Panc1 (cell line): ENCODE data around the gene MAP7.
A peak's percentile ranks its signal among the peaks of the same experiment; 100 is the strongest.

Experiments
- POLR2AphosphoS5 ChIP-seq: IDR thresholded peaks from 2 replicates; pipeline ENCODE4 v1.6.1; 2012; ENCODE audit warnings: mild to moderate bottlenecking, low read depth, low read length, moderate library complexity
- TF ChIP-seq, protein P1 (sequence below): fragments of 450-650 bp; IDR thresholded peaks from 2 replicates; pipeline ENCODE4 v1.5.1; 2017; ENCODE audit warnings: mild to moderate bottlenecking

DNA sequence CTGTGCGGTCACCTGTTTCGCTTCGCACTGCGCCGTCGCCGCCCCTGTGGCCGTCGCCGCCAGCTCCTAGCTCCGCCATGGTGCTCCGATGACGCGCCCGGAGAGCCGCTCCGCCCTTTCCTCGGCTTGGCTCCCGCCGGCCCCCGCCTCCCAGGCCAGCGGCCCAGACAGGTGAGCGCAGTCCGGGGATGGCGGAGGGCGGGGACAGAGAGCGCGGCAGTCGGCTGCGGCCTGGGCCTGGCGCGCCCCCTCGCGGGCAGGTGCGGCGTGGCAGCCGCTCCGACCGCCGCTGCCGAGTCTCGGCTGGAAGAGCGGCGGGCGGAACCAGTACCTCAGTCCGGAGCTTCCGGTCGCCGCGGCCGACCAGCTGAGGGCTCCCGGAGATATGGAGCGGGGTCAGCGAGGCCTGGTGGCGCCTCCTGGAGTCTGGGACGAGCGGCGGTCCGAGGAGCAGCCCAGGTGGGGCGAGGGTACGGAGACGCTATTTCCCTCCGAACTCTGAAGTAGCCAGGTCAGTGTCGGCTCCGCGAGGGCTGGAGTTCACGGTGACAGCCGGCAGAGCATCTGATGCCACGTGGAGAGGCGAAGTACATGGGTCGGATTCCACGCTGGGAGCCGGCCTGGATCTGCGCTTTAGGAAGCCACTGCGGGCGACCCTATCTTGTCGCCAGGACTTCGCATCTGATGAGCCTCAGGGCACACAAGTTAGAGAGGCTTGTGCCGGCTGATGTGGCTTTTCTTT is at the start of gene MAP7:
- no peak for TF ChIP-seq POLR2AphosphoS5
- TF ChIP-seq, protein P1, sequence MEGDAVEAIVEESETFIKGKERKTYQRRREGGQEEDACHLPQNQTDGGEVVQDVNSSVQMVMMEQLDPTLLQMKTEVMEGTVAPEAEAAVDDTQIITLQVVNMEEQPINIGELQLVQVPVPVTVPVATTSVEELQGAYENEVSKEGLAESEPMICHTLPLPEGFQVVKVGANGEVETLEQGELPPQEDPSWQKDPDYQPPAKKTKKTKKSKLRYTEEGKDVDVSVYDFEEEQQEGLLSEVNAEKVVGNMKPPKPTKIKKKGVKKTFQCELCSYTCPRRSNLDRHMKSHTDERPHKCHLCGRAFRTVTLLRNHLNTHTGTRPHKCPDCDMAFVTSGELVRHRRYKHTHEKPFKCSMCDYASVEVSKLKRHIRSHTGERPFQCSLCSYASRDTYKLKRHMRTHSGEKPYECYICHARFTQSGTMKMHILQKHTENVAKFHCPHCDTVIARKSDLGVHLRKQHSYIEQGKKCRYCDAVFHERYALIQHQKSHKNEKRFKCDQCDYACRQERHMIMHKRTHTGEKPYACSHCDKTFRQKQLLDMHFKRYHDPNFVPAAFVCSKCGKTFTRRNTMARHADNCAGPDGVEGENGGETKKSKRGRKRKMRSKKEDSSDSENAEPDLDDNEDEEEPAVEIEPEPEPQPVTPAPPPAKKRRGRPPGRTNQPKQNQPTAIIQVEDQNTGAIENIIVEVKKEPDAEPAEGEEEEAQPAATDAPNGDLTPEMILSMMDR: peak; percentile 99
